ENCODE data around the gene FALEC. TPM values are rescaled to one million over a fixed set of nuclear protein-coding genes. Genes with fewer than 3 reads are reported as not detected.
A peak's percentile ranks its signal among the peaks of the same experiment; 100 is the strongest.

Gene FALEC
- total RNA-seq, 2 experiments from 2014 or later, result not detected

DNA sequence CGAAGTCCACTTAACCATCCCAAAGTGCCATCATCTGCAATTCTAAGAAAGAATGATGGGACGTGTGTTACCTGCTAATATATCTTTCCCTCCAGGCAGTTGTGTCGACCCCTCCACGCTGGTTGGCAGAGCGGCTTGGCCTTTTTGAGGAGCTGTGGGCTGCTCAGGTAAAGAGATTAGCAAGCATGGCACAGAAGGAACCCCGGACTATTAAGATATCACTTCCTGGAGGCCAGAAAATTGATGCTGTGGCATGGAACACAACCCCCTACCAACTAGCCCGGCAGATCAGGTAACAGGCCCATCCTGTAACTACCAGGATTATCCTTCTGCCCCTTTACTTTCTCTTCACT lies 27.8 kb upstream of the FALEC start:
- peaks cover 18% of the 10 kb centered on the region for H3K4me1 Mint-ChIP-seq (ENCODE audit: low read depth)
- CTCF ChIA-PET, result interaction anchor here (1.0 to 2.5 kb wide), 3 partner anchors 19 to 72 kb away, joined by 3 to 12 read pairs (median 3); no protein-coding TSS in a partner anchor
- TF ChIP-seq, protein P1, sequence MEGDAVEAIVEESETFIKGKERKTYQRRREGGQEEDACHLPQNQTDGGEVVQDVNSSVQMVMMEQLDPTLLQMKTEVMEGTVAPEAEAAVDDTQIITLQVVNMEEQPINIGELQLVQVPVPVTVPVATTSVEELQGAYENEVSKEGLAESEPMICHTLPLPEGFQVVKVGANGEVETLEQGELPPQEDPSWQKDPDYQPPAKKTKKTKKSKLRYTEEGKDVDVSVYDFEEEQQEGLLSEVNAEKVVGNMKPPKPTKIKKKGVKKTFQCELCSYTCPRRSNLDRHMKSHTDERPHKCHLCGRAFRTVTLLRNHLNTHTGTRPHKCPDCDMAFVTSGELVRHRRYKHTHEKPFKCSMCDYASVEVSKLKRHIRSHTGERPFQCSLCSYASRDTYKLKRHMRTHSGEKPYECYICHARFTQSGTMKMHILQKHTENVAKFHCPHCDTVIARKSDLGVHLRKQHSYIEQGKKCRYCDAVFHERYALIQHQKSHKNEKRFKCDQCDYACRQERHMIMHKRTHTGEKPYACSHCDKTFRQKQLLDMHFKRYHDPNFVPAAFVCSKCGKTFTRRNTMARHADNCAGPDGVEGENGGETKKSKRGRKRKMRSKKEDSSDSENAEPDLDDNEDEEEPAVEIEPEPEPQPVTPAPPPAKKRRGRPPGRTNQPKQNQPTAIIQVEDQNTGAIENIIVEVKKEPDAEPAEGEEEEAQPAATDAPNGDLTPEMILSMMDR (IDR thresholded peaks at IDR 0.05), result no peak
- POLR2A ChIA-PET, result interaction anchor here (0.6 to 2.1 kb wide), 11 partner anchors 11 to 187 kb away, joined by 3 to 5 read pairs (median 3); partner anchors contain the start of genes ENSA and FALEC
- intact Hi-C loops (cut with micrococcal nuclease), result loop anchor here (10.0 kb wide), 1 partner anchor 137 kb away; the partner anchor contains the start of gene ENSA
- H3K9me3 Mint-ChIP-seq, result no peaks in the 10 kb centered on the region
- peaks cover 26% of the 10 kb centered on the region for H3K36me3 Mint-ChIP-seq (ENCODE audit: low read depth)
- ATAC-seq, result no peak
- H3K27ac Mint-ChIP-seq, result peak overlapping the region; percentile 99
- DNase-seq, result no peak
- peak overlapping the region; percentile 98 for H3K4me3 Mint-ChIP-seq
- H3K27me3 Mint-ChIP-seq, result no peaks in the 10 kb centered on the region

DNA sequence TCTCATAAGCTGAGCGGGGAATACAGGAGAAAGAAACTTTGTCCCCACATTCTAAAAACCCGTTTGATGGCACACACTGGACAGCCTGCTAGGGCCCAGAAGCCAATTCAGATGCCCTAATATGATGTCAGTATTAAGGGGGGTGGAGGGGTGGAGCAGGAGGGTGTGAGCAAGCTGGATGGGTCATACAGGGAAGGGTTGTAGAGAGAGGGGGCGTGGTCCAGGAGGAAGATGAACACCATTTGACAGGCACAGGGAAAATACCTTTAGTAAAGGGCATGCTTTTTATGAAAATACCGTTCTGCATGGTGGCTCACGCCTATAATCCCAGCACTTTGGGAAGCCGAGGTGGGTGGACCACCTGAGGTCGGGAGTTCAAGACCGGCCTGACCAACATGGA lies 22.4 kb upstream of the FALEC start:
- DNase-seq, result no peak
- no peaks in the 10 kb centered on the region for H3K27me3 Mint-ChIP-seq
- TF ChIP-seq, protein P1 (IDR thresholded peaks at IDR 0.05), result no peak
- POLR2A ChIA-PET, result no interaction called here
- intact Hi-C loops (cut with micrococcal nuclease), result no loop called here
- no peak overlapping the region for H3K27ac Mint-ChIP-seq
- CTCF ChIA-PET, result no interaction called here
- H3K4me3 Mint-ChIP-seq, result no peak overlapping the region
- no peaks in the 10 kb centered on the region for H3K9me3 Mint-ChIP-seq
- no peak for ATAC-seq
- H3K36me3 Mint-ChIP-seq (ENCODE audit: low read depth), result peaks cover 39% of the 10 kb centered on the region
- H3K4me1 Mint-ChIP-seq (ENCODE audit: low read depth), result peaks cover 8% of the 10 kb centered on the region

DNA sequence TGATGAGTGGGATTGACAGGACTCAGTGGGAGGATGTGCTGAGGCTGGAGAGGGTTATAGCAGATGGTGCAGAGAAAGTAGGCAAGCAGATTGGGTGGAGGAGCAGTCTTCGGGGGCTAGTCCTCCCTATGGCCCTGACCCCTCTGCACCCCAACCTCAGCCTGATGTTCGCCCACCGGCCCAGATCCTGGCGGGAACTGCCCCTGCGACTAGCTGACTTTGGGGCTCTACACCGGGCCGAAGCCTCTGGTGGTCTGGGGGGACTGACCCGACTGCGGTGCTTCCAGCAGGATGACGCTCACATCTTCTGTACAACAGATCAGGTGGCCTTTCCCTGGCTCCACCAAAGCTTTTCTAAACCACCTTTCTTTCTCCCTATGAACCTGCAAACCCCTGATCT lies 17.2 kb upstream of the FALEC start:
- Mint-ChIP-seq H3K4me1 (ENCODE audit: low read depth) (no peaks in the 10 kb centered on the region), H3K27ac (no peak overlapping the region), H3K36me3 (ENCODE audit: low read depth) (peaks cover 26% of the 10 kb centered on the region), H3K9me3 (no peaks in the 10 kb centered on the region), H3K4me3 (no peak overlapping the region), H3K27me3 (no peaks in the 10 kb centered on the region)
- ChIA-PET CTCF (interaction anchor here (0.8 kb wide), 1 partner anchor 242 kb away, joined by 3 read pairs; no protein-coding TSS in a partner anchor), POLR2A (interaction anchor here (1.0 kb wide), 2 partner anchors 11 to 14 kb away, joined by 3 read pairs; partner anchors contain the start of gene TARS2)
- TF ChIP-seq, protein P1 (IDR thresholded peaks at IDR 0.05), result no peak
- intact Hi-C loops (cut with micrococcal nuclease), result no loop called here
- DNase-seq (no peak), ATAC-seq (no peak)

DNA sequence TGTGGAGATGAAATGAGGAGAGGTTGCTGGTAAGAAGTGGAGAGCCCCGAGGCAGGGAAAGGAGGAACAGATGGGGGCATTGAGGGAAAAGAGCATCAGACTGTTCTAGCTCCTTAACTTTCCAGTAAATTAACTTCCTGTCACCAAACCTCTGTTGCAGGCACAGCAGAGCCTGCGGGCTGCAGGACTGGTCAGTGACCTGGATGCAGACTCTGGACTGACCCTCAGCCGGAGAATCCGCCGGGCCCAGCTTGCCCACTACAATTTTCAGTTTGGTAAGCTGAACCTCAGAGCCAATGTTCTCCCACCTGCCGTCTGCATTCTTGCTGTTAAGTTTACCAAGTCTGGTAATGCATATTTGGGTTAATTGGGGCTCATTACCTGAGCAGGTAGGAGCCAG lies 10.1 kb upstream of the FALEC start:
- peaks cover 3% of the 10 kb centered on the region for H3K4me1 Mint-ChIP-seq (ENCODE audit: low read depth)
- H3K27me3 Mint-ChIP-seq, result no peaks in the 10 kb centered on the region
- ChIA-PET POLR2A (interaction anchor here (1.2 kb wide), 1 partner anchor 18 kb away, joined by 5 read pairs; the partner anchor contains the start of gene TARS2), CTCF (interaction anchor here (1.1 to 2.0 kb wide), 2 partner anchors 27 to 55 kb away, joined by 4 to 6 read pairs; no protein-coding TSS in a partner anchor)
- no peaks in the 10 kb centered on the region for H3K9me3 Mint-ChIP-seq
- H3K4me3 Mint-ChIP-seq, result no peak overlapping the region
- TF ChIP-seq, protein P1 (IDR thresholded peaks at IDR 0.05), result no peak
- DNase-seq (no peak), ATAC-seq (no peak)
- H3K36me3 Mint-ChIP-seq (ENCODE audit: low read depth), result peaks cover 35% of the 10 kb centered on the region
- intact Hi-C loops (cut with micrococcal nuclease), result no loop called here
- H3K27ac Mint-ChIP-seq, result no peak overlapping the region

DNA sequence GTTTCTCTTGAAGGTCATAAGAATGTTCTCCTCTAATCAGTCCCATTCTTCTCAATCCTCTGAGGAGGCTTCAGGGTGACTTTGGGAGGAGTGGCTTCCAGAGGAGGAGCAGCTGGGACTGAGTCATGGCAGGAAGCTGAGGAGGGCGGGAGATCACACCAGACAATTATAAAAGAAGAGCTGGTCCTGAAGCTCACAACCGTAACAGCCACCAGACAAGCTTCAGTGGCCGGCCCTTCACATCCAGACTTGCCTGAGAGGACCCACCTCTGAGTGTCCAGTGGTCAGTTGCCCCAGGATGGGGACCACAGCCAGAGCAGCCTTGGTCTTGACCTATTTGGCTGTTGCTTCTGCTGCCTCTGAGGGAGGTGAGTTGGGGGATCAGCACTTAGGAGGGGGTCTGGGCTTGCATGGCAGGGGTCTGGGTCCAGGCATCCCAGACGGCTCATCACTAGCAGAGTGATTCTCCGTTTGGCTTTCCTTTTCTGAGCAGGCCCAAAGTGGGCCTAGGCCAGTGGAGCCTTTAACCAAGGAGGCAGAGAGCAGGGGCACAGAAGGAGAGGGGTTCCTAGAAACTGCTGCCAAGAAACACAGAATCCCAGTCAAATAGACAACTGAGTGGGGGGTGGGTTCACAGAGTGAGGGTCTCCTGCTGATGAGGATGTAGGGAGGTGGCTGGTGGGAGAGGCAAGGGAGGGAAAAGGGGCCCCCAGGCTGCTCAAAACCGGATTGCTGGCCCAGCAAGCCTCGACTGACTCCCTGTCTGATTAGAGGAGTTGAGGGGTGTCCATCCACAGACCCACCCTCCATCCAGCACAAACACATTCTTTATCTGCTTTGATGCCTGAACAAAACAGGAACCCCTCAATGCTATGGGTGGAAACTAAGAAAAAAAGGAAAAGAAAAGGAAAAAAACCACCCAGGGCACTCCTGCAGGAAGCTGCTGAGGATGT lies 7.4 kb upstream of the FALEC start, which contains the start of gene ECM1:
Gene ECM1, plus strand, starts transcription at position 198 of the 953 bp plus-strand sequence. Its CDS starts 101 bp downstream, at position 299.
- no peak for DNase-seq
- Mint-ChIP-seq H3K27me3 (no peaks in the 10 kb centered on the region), H3K27ac (no peak within 1 kb of the TSS), H3K4me1 (ENCODE audit: low read depth) (peaks cover 3% of the 10 kb centered on the region), H3K36me3 (ENCODE audit: low read depth) (peaks cover 27% of the 10 kb centered on the region), H3K4me3 (no peak within 1 kb of the TSS), H3K9me3 (no peaks in the 10 kb centered on the region)
- ATAC-seq, result no peak
- intact Hi-C loops (cut with micrococcal nuclease), result no loop called here
- ChIA-PET CTCF (no interaction called here), POLR2A (no interaction called here)
- TF ChIP-seq, protein P1 (IDR thresholded peaks at IDR 0.05), result no peak

Measured in activated CD8-positive, alpha-beta T cell treated with anti-CD3 and anti-CD28 coated beads for 36 hours (primary cell).